ENCODE measurements around the gene RPUSD1.

The RPUSD1 gene

GRCh38 chr16:736936-737481 lies 51.2 kb downstream of the RPUSD1 start:
- H2BK15ac ChIP-seq (ENCODE audit: low read depth, poor library complexity, severe bottlenecking) = no peak overlapping the region
- no peak overlapping the region for H3K9ac ChIP-seq (ENCODE audit: low read length)
- no peaks in the 10 kb centered on the region for H3K27me3 ChIP-seq (ENCODE audit: control insufficient read depth in 1 of 2, insufficient read depth in 1 of 2, low read length in 2 of 2)
- peaks cover 60 to 74% of the 10 kb centered on the region in 2 experiments for H3K36me3 ChIP-seq (ENCODE audit: control insufficient read depth in 1 of 2, insufficient read depth in 2 of 2, low read depth in 1 of 2, low read length in 2 of 2)
- H3K79me1 ChIP-seq (replicated peaks; ENCODE audit: low read length, poor library complexity, severe bottlenecking) = peaks cover 26% of the 10 kb centered on the region
- H3K4me2 ChIP-seq (ENCODE audit: low read length, poor library complexity, severe bottlenecking) = no peak overlapping the region
- no peak overlapping the region for H2AFZ ChIP-seq (ENCODE audit: low read depth, low read length)
- no peak overlapping the region for H3K18ac ChIP-seq (ENCODE audit: low read depth in 1 of 2, low read length in 2 of 2)
- no peak overlapping the region for H3K4ac ChIP-seq (ENCODE audit: low read depth in 1 of 2, low read length in 2 of 2)
- H2AK5ac ChIP-seq (ENCODE audit: low read length, severe bottlenecking) = no peak overlapping the region
- WGBS = 98% methylated on average over 28 of the region's 29 CpGs
- no peak overlapping the region for H4K91ac ChIP-seq (ENCODE audit: low read length)
- DNase-seq = no peak
- H2BK5ac ChIP-seq (ENCODE audit: low read depth, low read length, poor library complexity, severe bottlenecking) = no peak overlapping the region
- H3K23ac ChIP-seq (ENCODE audit: low read length in 2 of 2) = no peak overlapping the region
- H4K8ac ChIP-seq (ENCODE audit: low read length) = no peak overlapping the region
- peaks cover 14% of the 10 kb centered on the region for H3K4me1 ChIP-seq (ENCODE audit: control insufficient read depth, insufficient read depth, low read depth, low read length)
- no peak overlapping the region for H3K14ac ChIP-seq (ENCODE audit: low read length in 2 of 2)
- H2BK12ac ChIP-seq (ENCODE audit: low read length in 2 of 2) = no peak overlapping the region
- H2BK120ac ChIP-seq (ENCODE audit: low read depth, low read length) = no peak overlapping the region
- H3K4me3 ChIP-seq (ENCODE audit: insufficient read depth in 1 of 2, low read depth in 1 of 2, low read length in 2 of 2) = no peak overlapping the region
- no peaks in the 10 kb centered on the region for H3K9me3 ChIP-seq (ENCODE audit: control insufficient read depth, low read length)
- H3K27ac ChIP-seq (ENCODE audit: low read length, poor library complexity, severe bottlenecking) = no peak overlapping the region

DNA sequence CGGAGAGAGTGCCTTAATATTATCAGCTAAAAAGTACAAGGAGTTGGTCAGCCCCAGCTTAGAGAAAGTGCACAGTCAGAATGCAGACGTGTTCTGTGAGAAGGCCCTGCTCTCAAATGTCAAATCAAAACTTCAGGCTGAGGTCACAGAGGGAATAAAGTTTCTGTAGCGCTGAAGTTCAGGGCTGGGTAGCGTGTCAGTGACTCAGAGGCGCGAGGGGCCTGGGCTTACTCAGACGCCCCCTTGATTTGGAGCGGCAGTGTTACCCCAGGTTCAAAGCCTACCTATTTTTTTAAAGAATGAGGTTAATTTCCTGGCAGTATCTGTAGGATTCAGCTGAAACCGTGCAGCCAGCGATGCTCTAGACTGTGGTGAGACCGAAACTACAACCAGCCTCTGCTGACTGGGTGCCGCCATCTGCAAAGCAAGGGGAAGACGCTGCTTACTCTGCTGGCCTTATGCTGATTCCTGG lies 52.2 kb downstream of the RPUSD1 start:
- Histone ChIP-seq H3K4me2 (ENCODE audit: low read length, poor library complexity, severe bottlenecking) (no peak overlapping the region), H3K27ac (ENCODE audit: low read length, poor library complexity, severe bottlenecking) (no peak overlapping the region), H4K8ac (ENCODE audit: low read length) (no peak overlapping the region), H3K9me3 (ENCODE audit: control insufficient read depth, low read length) (no peaks in the 10 kb centered on the region), H3K27me3 (ENCODE audit: control insufficient read depth in 1 of 2, insufficient read depth in 1 of 2, low read length in 2 of 2) (no peaks in the 10 kb centered on the region), H2BK12ac (ENCODE audit: low read length in 2 of 2) (no peak overlapping the region), H3K4me3 (ENCODE audit: insufficient read depth in 1 of 2, low read depth in 1 of 2, low read length in 2 of 2) (no peak overlapping the region), H3K4me1 (ENCODE audit: control insufficient read depth, insufficient read depth, low read depth, low read length) (peaks cover 10% of the 10 kb centered on the region), H3K4ac (ENCODE audit: low read depth in 1 of 2, low read length in 2 of 2) (no peak overlapping the region), H3K36me3 (ENCODE audit: control insufficient read depth in 1 of 2, insufficient read depth in 2 of 2, low read depth in 1 of 2, low read length in 2 of 2) (peaks cover 64 to 84% of the 10 kb centered on the region in 2 experiments), H2BK15ac (ENCODE audit: low read depth, poor library complexity, severe bottlenecking) (no peak overlapping the region), H3K9ac (ENCODE audit: low read length) (no peak overlapping the region), H3K79me1 (replicated peaks; ENCODE audit: low read length, poor library complexity, severe bottlenecking) (peaks cover 26% of the 10 kb centered on the region), H4K91ac (ENCODE audit: low read length) (no peak overlapping the region), H3K14ac (ENCODE audit: low read length in 2 of 2) (no peak overlapping the region), H2BK5ac (ENCODE audit: low read depth, low read length, poor library complexity, severe bottlenecking) (no peak overlapping the region), H2AFZ (ENCODE audit: low read depth, low read length) (no peak overlapping the region), H2BK120ac (ENCODE audit: low read depth, low read length) (no peak overlapping the region), H3K18ac (ENCODE audit: low read depth in 1 of 2, low read length in 2 of 2) (no peak overlapping the region), H2AK5ac (ENCODE audit: low read length, severe bottlenecking) (no peak overlapping the region), H3K23ac (ENCODE audit: low read length in 2 of 2) (no peak overlapping the region)
- DNase-seq = no peak
- WGBS = 94% methylated on average over 13 of the region's 13 CpGs

DNA sequence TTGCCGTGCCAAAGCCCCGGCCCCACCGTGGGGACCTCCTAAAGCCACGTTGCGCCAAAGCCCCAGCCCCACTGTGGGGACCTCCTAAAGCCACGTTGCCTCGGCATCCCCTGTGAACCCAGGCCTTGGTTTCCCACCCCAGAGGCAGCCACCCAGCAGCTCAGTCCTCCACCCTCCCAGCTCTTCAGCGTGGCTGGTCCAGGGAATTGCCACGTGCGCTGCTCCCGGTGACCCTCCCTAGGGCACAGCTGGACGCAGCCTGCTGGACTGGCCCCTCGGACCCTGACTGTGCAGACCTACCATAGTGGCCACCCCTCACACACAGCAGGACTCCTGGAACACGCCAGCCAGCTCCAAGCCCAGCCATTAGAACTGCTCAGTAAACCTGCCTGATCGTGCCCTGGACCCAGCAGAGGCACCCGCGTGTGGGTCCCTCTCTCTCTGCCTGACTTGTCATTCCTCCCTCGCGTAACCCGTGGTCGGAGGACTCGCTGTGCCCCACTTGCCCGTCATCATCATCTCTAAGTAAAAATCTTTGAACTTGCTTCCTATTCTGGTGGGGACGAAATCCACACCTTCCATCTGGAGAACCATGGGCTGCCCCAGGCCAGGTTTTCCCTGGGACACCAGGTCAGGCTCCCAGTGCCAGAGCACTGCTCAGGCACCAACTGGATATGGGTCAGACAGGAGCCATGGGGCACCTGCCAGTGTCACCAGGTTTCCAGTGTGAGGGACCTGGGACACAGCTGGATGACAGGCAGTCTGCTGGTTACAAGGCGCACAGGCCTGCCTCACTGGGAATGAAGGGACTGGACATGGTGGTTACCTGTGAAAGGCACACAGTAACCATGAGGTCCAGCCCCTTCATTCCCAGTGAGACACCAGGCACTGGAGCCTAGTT lies 53.0 kb downstream of the RPUSD1 start:
- no peak overlapping the region for H3K27ac ChIP-seq (ENCODE audit: low read length, poor library complexity, severe bottlenecking)
- no peak overlapping the region for H3K23ac ChIP-seq (ENCODE audit: low read length in 2 of 2)
- peaks cover 24% of the 10 kb centered on the region for H3K79me1 ChIP-seq (replicated peaks; ENCODE audit: low read length, poor library complexity, severe bottlenecking)
- H3K4me3 ChIP-seq (ENCODE audit: insufficient read depth in 1 of 2, low read depth in 1 of 2, low read length in 2 of 2) = no peak overlapping the region
- H3K4ac ChIP-seq (ENCODE audit: low read depth in 1 of 2, low read length in 2 of 2) = no peak overlapping the region
- no peak overlapping the region for H2BK5ac ChIP-seq (ENCODE audit: low read depth, low read length, poor library complexity, severe bottlenecking)
- H2BK15ac ChIP-seq (ENCODE audit: low read depth, poor library complexity, severe bottlenecking) = no peak overlapping the region
- no peak overlapping the region for H2AFZ ChIP-seq (ENCODE audit: low read depth, low read length)
- H3K18ac ChIP-seq (ENCODE audit: low read depth in 1 of 2, low read length in 2 of 2) = no peak overlapping the region
- H2BK12ac ChIP-seq (ENCODE audit: low read length in 2 of 2) = no peak overlapping the region
- WGBS = 97% methylated on average over 25 of the region's 25 CpGs
- H3K27me3 ChIP-seq (ENCODE audit: control insufficient read depth in 1 of 2, insufficient read depth in 1 of 2, low read length in 2 of 2) = no peaks in the 10 kb centered on the region
- no peak overlapping the region for H2BK120ac ChIP-seq (ENCODE audit: low read depth, low read length)
- no peak overlapping the region for H4K91ac ChIP-seq (ENCODE audit: low read length)
- no peak overlapping the region for H3K9ac ChIP-seq (ENCODE audit: low read length)
- DNase-seq = no peak
- no peak overlapping the region for H3K14ac ChIP-seq (ENCODE audit: low read length in 2 of 2)
- peaks cover 11% of the 10 kb centered on the region for H3K4me1 ChIP-seq (ENCODE audit: control insufficient read depth, insufficient read depth, low read depth, low read length)
- H3K9me3 ChIP-seq (ENCODE audit: control insufficient read depth, low read length) = no peaks in the 10 kb centered on the region
- H3K4me2 ChIP-seq (ENCODE audit: low read length, poor library complexity, severe bottlenecking) = no peak overlapping the region
- no peak overlapping the region for H4K8ac ChIP-seq (ENCODE audit: low read length)
- H3K36me3 ChIP-seq (ENCODE audit: control insufficient read depth in 1 of 2, insufficient read depth in 2 of 2, low read depth in 1 of 2, low read length in 2 of 2) = peaks cover 64 to 92% of the 10 kb centered on the region in 2 experiments
- H2AK5ac ChIP-seq (ENCODE audit: low read length, severe bottlenecking) = no peak overlapping the region
